Lower leg skin (tissue), 3 donors: ENCODE results near the gene MAGEA9.

Experiments
- CTCF ChIP-seq, 3 donors: fragments of 450-650 bp; IDR thresholded peaks; one replicate each; pipeline ENCODE4 v1.5.1; 2016; ENCODE audit warnings: antibody characterized with exemption in 3 of 3, mild to moderate bottlenecking in 3 of 3, moderate library complexity in 2 of 3
- POLR2A ChIP-seq, 2 donors: fragments of 450-650 bp; IDR thresholded peaks; one replicate each; pipeline ENCODE4 v1.6.1; 2016 to 2017; ENCODE audit warnings: antibody characterized with exemption in 2 of 2, mild to moderate bottlenecking in 1 of 2, moderate library complexity in 1 of 2

GRCh38 chrX:149799938-149800337 lies 18.2 kb downstream of the MAGEA9 start:
- TF ChIP-seq CTCF (IDR thresholded peaks at IDR 0.05) = no peak
- no peak for TF ChIP-seq POLR2A (IDR thresholded peaks at IDR 0.05)
